HG02870 (cell line): Measurements from ENCODE around the gene CHIA.

Experiments
- ATAC-seq: cut with Tn5 transposase; IDR thresholded peaks from one replicate; pipeline ENCODE4 v1.9.1; 2021; ENCODE audit warnings: mild to moderate bottlenecking, moderate library complexity; ENCODE audit not compliant: unreplicated experiment

The CHIA gene

GRCh38 chr1:111290630-111291029 lies at the start of gene CHIA:
CHIA (plus strand) TSS chr1:111290851; CDS start chr1:111310468, 19,617 bp downstream.
- ATAC-seq, result no peak

- ATAC-seq, result no peak
These were observed 48.9 kb upstream of the CHIA start for GRCh38 chr1:111241797-111242196.

DNA sequence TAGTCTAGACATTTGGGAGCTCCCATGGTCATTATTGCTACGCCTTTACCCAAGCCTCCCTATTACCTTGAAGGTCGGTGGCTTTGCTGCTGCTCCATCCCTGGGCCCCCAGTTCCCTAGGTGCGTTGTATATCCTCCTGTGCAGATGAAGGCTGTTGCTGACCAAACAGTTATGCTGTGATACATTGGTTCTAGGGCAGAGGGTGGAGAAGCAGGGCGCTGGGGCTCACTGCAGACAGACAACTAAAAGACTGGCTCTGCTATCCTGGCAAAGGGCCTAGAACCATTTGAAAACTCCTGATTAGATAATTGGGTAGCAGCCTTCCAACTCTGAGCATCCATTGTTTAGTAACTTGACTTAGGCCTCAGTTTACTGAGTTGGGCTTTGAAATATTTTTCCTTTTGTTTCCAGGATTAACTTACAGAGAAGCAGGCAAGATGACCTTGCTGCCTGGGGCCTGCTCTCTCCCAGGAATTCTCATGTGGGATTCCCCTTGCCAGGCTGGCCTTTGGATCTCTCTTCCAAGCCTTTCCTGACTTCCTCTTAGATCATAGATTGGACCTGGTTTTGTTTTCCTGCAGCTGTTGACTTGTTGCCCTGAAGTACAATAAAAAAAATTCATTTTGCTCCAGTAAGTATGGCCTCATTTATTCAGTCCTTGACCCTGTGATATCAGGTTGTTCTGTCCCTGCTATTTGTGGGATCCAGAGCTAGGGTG lies 47.7 kb upstream of the CHIA start:
- no peak for ATAC-seq

- no peak for ATAC-seq
These were observed 43.4 kb upstream of the CHIA start for GRCh38 chr1:111247125-111247838.

GRCh38 chr1:111249960-111250359 lies 40.7 kb upstream of the CHIA start:
- ATAC-seq, result no peak

GRCh38 chr1:111251570-111251969 lies 39.1 kb upstream of the CHIA start:
- no peak for ATAC-seq

DNA sequence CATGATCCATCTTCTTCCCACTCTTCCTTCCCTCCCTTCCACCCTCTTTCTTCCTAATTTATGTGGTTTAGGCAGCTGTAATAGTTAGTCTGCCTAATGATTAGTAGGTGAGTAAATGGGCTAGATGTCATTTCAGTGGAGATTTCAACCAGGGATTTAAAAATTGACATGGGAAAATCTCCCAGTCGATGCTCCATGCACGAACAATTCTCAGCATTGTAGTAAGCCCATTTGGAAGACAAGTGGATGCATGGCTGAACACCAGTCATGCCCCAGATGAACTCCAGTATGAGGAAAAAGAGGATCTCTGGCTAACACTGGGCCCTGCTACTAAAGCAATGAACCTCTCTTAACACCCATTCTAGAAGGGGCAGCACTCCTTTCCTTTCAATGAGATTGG lies 37.9 kb upstream of the CHIA start:
- ATAC-seq, result no peak

- ATAC-seq, result no peak
These were observed 36.8 kb upstream of the CHIA start for GRCh38 chr1:111253876-111254275.

DNA sequence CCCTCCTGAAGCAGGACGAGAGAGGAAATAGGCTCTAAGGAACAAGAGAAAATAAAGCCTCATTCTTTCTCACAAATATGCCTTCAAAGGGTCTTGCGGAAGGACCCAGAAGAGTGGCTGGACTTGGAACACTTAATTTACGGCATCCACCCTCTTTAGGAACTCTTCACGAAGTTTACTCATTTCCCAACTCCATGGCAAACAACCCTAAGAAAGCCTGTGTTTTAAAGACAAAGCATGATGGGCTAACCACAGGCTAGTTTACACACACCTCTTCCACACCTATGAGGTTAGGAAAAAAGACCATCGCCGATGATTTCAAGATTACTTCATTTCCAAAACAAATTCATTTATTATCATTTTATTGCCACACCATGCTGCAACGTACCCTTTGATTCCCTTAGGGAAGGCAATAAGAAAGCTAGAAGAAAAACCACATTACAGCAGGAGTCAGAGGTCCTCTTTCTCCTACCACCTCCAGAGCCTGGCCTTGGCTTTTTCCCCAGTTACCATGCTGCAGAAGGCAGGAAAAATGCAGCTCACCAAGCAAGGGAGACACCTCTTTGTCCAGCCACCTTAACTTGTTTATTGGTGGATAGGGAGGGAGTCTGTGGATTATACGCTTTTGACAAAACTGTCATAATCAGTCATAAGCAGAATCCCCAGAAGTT lies 33.5 kb upstream of the CHIA start:
- no peak for ATAC-seq

DNA sequence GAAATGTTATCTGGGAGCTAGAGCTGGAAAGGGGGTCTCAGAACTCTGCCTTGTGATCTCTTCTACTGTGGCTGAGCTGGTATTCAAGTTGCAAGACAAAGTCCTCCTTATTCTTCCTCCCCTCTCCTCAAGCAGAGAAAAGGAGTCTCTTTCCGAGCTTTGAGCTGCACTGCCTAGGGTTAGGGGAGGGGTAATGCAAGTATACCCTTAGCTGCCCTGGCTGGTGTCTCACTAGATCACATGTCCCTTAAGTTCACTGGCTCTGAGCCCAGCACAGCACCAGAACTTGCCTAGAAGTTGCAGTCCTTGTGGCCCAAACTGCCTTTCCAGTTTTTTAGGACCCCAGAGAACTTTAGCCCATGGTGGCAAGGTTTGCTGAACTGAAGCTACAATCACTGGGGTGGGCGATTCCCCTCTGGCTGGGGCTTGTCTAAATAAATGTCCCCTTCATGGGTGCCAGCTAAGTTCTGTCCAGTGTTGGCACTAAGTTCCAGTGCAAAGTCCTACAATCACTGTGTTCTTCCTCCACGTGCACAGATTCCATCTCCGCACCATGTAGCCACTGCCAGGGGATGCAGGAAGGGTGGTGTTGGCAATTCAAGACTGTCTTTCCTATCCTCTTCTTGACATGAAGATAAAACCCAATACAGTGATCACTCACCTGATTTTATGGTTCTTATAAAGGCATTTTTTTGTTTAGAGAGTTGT lies 22.7 kb upstream of the CHIA start:
- no peak for ATAC-seq

- no peak for ATAC-seq
These were observed 20.7 kb upstream of the CHIA start for GRCh38 chr1:111269825-111270406.

DNA sequence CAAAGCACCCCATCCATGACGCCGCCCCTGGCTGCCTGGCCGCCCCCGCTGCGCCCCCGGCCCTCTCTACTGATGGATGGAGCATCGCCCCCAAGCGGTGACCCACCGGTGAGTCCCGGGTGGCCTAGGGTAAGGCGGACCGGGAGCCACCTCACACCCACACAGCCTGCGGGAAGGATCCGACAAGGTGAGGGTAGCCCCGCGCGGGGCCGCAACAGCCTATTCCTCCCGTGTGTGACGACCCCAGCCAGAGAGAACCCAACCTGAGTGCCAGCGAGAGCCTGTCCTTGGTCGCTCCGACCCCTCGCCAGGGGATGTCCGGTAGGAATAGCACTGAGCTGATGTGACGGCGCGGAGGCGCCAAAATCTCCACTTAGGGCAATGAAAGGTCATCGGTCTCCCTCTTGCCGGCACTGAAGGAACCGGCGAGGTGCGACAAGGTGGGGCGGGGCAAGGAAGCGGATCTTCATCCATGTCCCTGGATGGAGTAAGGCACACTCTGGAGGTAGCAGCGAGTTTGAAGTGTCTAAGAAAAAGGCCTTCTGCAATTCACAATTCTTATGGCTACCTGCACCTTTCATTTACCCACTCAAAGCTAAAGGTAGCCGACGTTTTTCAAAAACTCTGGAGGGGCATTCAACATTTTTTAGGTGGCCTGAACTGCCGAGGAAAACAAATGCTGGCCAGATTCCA lies 19.7 kb upstream of the CHIA start:
- no peak for ATAC-seq

- ATAC-seq, result no peak
These were observed 19.2 kb upstream of the CHIA start for GRCh38 chr1:111271464-111271801.

- no peak for ATAC-seq
These were observed 18.6 kb upstream of the CHIA start for GRCh38 chr1:111272081-111272480.

GRCh38 chr1:111274653-111275052 lies 16.0 kb upstream of the CHIA start:
- no peak for ATAC-seq

GRCh38 chr1:111275079-111275478 lies 15.6 kb upstream of the CHIA start:
- no peak for ATAC-seq

- no peak for ATAC-seq
These were observed 14.7 kb upstream of the CHIA start for GRCh38 chr1:111275780-111276433.

- ATAC-seq, result no peak
These were observed 11.5 kb upstream of the CHIA start for GRCh38 chr1:111279144-111279543.

- ATAC-seq, result no peak
These were observed 10.4 kb upstream of the CHIA start for GRCh38 chr1:111280267-111280666.

DNA sequence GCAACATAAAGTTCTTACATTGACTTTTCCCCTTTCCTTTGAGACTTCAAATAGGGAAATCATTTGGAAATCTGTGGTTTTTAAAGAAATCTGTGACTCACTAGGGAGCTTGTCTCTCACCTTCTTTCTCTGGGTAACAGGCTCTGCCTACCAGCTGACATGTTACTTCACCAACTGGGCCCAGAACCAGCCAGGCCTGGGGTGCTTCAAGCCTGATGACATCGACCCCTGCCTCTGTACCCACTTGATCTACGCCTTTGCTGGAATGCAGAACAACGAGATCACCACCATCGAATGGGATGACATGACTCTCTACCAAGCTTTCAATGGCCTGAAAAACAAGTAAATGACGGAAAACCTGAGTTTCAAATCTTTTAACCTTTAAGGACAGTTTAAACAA lies 9.2 kb upstream of the CHIA start:
- no peak for ATAC-seq
